Stimulated activated CD8-positive, alpha-beta memory T cell treated with anti-CD3 and anti-CD28 coated beads, Interleukin-7, amount 100 ng/mL, for 48 hours (primary cell): ENCODE measurements around the gene TMCC2.

ENCODE experiments used
- DNase-seq, 2 donors: peaks; one replicate each; pipeline ENCODE4 v3.0.0-alpha.2; 2020; ENCODE audit warnings: low read depth in 1 of 2; ENCODE audit errors: extremely low read depth in 1 of 2

TMCC2 gene

DNA sequence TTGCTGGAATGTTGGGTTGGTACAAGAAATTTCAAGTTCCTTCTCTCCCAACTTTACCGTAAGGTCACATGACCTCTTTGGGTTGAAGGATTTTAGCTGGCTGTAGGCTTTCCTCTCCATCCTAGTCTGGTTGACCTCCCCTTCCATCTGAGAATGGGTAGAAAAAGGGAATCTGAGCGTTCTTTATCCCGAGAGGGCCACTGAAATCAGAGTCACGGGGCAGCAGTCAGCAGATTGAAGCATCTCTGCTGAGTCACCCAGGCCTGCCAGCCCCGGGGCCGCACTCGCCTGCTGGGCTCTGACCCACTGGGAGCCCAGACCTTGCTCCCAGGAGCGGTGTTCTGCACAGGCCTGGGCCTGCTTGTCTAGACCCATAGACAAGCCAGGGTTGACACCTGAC is 31.0 kb downstream of the TMCC2 start:
- no peak for DNase-seq

- no peak for DNase-seq
These were observed 31.6 kb downstream of the TMCC2 start for GRCh38 chr1:205259324-205259832.

DNA sequence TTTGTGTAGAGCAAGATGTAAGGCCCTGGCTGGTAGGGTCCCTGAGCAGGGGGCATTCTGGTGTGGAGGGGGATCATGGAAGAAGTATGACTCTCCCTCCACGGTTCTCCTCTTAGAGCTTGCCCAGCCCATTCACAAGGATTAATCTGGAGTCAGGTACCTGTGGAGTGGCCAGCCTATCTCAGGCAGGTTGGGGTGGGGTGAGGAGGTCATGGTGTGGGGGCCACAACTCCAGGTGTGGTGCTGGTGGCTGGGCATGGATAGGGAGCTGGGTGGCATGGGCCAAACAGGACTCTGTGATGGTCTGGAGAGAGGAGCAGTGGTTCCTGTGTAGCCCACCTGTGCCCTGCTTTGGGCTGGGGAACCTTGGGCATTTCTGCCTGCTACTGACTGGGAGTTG is 32.3 kb downstream of the TMCC2 start:
- no peak for DNase-seq

DNA sequence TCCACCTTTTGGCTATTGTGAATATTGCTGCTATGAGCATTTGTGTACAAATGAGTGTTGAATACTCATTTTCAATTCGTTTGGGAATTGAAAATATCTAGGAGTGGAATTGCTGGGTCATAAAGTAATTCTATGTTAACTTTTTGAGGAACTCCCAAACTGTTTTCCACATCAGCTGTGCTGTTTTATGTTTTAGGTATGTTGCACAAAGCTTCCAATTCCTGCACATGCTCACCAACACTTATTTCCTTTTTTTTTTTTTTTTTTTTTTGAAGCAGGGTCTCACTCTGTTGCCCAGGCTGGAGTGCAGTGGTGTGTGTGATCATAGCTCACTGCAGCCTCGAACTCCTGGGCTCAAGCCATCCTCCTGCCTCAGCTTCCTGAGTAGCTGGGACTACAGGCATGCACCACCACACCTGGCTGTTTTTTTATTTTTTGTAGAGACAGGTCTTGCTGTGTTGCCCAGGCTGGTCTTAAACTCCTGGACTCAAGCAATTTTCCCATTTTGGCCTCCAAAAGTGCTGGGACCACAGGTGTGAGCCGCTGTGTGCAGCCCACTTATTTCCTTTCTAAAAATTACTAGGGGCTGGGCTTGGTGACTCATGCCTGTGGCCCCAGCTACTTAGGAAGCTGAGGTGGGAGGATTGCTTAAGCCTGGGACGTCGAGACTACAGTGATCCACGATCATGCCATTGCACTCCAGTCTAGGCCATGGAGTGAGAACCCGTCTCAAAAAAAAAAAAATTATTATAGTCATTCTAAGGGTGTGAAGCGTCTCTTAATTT is 33.4 kb downstream of the TMCC2 start:
- no peak for DNase-seq

DNA sequence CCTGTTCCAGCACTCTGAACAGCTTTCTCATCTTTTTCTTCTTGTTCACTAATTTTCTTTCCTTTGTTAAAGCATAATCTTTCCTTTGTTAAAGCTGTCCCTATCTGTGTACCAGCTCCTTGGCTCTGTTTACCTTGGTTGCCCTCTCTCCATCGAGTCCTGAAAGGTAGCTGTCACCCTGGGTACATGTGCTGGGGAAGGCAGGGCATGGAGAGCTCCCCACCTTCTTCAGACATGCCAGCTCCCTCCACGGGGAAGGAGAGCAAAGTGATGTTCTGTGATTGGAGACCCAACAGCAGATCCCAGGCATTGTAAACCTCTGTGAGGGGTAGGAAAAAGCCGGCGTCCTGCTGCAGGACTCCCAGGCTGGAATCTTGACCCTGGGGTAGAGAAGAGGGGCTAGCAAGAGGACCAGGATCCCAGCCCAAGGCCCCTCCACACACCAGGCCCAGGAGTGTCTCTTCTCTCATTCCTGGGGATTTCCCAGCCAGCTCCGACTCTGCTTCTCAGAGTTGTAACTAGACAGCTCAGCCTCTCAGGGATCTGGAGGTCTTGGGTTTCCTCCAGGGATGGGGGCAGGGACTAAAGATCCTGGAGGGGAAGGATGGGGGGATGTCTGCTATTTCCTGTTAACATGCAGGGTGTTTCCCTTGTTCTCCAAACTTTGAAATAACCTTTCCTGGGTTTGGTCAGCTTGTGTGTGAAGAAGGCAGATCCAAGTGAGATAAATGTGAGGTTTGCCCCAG is 34.4 kb downstream of the TMCC2 start:
- DNase-seq, result no peak

DNA sequence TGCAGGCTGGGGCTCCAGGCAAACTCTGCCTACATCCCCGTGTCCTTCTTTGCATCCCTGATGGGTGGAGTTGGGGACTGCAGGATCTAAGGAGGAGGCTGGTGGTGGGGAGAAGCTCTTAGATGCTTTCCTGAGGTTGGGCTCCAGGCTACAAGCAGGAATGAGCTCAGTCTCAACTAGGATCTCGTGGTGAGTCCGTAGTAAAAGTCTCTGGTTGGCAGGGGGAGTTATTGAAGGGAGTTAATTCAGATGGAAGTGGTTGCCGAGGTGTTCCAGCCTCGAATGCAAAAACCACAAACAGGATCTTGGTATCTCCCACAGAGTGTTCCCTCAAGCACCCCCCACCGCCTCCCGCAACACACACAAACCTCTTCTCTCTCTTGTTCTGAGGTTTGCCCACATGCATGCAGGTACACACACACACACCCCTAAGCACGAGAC is 35.0 kb downstream of the TMCC2 start:
- DNase-seq, result no peak

DNA sequence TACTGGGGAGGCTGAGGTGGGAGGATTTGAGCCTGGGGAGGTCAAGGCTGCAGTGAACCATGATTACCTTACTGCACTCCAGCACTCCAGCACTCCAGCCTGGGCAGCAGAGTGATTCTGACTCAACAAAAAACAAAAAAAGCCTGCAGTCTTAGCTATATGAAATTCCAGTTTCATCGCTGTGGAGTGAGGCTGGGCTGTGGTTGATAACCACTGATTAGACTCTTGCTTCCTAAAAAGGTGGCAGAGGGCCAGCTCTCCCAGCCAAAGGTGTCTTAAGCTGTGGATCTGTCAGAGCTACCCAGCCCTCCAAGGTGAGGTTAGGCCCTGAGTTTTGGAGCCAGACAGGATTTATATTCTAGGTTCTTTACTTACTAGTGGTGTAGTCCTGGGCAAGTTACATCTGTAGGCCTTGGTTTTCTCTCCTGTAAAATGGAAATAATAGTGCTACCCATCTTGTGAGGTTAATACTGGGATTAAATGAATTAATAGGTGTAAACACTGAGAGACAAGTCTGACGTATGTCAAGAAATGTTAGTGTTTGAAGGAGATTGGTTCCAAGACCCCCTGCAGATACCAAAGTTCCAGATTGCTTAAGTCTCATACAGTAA is 35.9 kb downstream of the TMCC2 start:
- no peak for DNase-seq

DNA sequence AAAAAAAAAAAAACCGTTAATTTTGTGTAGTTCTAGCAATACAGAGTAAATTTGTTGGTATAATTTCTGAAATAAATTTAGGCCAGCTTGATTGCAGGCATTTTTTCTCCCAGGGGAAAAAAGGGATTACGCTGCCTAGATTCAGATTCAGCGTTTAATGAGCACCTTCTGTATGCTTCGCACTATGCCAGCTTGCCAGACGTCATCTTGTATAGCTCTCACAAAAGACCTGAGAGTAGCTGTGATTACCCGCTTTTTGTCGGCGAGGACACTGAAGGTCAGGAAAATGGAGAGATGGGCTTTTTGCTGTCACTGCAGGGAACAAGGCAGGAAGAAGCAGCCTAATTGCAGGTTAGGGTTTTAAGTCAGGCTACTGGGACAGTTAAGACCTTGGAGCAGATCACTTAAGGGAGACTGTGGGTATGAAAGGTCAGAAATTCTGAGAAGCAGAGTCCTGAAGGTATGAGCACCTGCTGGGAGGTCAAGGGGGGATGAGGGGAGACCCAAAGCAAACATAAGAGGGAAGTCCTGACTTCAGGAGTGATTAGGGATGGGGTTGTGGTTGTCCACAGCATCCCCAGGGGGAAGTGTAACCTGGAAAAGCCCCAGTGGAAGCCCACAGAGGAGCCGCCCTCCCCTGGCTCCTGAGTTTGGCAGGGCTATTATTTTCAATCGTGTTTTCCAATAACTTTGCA is 39.0 kb downstream of the TMCC2 start:
- DNase-seq, result no peak

GRCh38 chr1:205267306-205267902 is 39.7 kb downstream of the TMCC2 start:
- DNase-seq, result no peak

- no peak for DNase-seq
These were observed 41.3 kb downstream of the TMCC2 start for GRCh38 chr1:205268846-205269680.

DNA sequence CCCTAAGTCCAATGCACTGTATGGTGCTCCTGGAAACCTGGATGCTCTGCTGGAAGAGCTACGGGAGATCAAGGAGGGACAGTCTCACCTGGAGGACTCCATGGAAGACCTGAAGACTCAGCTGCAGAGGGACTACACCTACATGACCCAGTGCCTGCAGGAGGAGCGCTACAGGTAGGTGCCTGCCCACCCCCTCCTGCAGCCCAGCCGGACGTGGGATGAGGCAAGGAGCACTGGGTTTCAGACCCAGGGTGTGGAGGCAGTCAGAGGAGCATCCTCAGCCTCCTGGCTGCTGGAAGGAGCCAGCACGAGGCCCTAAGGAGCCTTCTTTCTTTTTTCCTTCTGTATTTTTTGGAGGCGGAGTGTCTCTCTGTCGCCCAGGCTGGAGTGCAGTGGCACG is 42.0 kb downstream of the TMCC2 start:
- no peak for DNase-seq

GRCh38 chr1:205270271-205270670 is 42.5 kb downstream of the TMCC2 start:
- DNase-seq, result no peak

- no peak for DNase-seq
These were observed 43.0 kb downstream of the TMCC2 start for GRCh38 chr1:205270764-205271163.

GRCh38 chr1:205271277-205271676 is 43.5 kb downstream of the TMCC2 start:
- DNase-seq, result no peak

DNA sequence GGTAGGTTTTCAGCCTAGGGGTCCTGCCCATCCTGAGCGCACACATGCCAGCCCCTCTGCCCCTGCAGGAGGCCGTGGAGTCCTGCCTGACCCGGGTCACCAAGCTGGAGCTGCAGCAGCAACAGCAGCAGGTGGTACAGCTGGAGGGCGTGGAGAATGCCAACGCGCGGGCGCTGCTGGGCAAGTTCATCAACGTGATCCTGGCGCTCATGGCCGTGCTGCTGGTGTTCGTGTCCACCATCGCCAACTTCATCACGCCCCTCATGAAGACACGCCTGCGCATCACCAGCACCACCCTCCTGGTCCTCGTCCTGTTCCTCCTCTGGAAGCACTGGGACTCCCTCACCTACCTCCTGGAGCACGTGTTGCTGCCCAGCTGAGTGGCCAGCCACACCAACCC is 44.0 kb downstream of the TMCC2 start:
- no peak for DNase-seq

DNA sequence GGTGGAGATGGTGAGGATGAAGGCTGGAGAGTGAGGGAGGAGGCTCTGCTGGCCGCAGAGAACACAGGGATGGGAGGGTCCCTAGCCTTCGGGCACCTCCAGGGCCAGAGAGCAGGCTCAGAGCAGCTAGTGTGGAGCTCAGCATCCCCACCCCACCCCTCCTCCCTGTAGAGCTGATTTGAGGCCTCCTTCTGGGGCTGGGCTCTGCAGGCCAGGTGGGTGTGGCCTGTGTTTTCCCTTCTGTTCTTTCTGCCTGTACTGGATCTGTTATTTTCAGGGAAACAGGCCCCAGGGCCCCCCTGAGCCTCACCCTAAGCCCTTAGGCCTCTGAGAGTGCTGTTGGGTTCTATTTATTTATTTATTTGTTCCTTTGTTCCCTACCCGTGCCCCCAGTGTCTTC is 44.8 kb downstream of the TMCC2 start:
- no peak for DNase-seq

- peak; percentile 56 to 57 for DNase-seq
These were observed 45.8 kb downstream of the TMCC2 start for GRCh38 chr1:205273551-205273982.

DNA sequence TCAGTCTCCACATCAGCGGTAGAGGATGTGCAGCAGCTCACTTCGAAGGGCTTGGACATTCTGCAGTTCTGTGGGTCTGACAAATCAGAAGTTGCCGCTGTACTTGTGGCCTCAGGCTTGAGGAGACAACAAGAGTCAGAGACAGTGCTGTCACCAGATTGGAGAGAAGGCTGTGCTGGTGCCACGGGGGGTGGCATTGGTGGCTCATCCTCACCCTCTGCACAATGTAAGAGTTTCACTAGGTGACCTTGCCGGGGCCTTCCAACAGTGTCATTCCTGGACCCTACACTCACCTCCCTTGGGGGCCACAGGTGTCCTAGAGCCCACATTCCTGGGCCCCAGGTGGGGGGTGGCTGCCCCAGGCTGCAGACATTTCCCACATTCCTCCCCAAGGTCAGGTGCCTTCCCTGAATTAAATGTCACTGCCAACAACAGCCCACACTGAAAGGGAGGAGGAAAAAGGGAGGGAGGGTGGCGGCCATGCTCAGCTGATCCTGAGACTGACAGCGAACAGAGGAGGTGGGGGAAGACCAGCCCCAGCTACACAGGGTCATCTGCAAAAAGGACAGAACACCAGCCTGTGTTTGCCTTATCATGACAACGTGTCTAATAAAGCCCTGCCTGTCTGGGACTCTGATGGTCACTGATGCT is 46.4 kb downstream of the TMCC2 start:
- DNase-seq, result no peak

DNA sequence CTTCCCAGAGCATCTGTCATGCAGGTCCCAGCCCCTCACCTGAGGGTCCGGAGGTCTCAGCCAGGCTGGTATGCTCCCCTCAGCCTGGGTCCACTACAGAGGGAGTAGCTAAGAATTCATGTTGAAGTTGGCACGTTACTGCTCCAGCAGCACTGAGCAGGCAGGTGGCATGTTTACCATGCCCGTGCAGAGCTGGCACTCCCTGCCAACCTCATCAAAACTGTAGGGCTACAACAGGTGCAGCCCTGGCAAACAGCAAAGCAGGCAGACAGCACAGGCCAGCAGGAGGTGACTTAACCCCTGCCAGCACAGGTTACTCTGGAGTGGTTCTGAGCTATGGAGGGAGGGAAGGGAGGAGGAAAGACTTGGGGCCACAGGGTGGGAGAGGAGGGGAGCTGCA is 47.4 kb downstream of the TMCC2 start:
- no peak for DNase-seq
